ENCODE data around the gene TXNDC15.

TXNDC15 gene

DNA sequence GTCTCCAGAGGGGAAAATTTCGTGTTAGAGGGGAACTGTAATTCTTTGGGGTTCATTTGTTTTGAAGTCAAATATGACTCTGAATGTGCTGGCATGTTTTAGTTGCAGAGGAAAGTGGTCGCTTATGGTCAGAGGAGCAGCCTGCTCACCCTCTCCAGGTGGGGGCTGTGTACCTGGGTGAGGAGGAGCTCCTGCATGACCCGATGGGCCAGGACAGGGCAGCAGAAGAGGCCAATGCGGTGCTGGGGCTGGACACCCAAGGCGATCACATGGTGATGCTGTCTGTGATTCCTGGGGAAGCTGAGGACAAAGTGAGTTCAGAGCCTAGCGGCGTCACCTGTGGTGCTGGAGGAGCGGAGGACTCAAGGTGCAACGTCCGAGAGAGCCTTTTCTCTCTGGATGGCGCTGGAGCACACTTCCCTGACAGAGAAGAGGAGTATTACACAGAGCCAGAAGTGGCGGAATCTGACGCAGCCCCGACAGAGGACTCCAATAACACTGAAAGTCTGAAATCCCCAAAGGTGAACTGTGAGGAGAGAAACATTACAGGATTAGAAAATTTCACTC is 13.5 kb downstream of the TXNDC15 start:
- TF ChIP-seq, protein P1, sequence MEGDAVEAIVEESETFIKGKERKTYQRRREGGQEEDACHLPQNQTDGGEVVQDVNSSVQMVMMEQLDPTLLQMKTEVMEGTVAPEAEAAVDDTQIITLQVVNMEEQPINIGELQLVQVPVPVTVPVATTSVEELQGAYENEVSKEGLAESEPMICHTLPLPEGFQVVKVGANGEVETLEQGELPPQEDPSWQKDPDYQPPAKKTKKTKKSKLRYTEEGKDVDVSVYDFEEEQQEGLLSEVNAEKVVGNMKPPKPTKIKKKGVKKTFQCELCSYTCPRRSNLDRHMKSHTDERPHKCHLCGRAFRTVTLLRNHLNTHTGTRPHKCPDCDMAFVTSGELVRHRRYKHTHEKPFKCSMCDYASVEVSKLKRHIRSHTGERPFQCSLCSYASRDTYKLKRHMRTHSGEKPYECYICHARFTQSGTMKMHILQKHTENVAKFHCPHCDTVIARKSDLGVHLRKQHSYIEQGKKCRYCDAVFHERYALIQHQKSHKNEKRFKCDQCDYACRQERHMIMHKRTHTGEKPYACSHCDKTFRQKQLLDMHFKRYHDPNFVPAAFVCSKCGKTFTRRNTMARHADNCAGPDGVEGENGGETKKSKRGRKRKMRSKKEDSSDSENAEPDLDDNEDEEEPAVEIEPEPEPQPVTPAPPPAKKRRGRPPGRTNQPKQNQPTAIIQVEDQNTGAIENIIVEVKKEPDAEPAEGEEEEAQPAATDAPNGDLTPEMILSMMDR (IDR thresholded peaks at IDR 0.05; ENCODE audit: control insufficient read depth, extremely low read depth, insufficient read depth) = no peak
- DNase-seq (ENCODE audit: low read depth) = no peak
- H3K4me3 ChIP-seq (ENCODE audit: low read depth, low read length) = no peak overlapping the region

DNA sequence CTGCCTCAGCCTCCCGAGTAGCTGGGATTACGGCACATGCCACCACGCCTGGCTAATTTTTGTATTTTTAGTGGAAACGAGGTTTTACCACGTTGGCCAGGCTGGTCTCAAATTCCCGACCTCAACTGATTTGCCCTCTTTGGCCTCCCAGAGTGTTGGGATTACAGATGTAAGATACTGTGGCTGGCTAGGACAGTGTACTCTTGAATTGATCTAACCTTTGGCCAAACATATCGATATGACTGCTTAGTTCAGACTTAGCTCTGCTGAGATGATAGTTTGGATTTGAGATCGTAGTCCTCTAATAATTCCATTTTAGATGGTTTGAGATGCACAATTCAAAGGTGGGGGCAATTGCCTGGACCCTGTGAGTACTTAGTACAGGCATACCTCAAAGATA is 15.2 kb downstream of the TXNDC15 start:
- TF ChIP-seq, protein P1 (IDR thresholded peaks at IDR 0.05; ENCODE audit: control insufficient read depth, extremely low read depth, insufficient read depth) = no peak
- DNase-seq (ENCODE audit: low read depth) = no peak
- H3K4me3 ChIP-seq (ENCODE audit: low read depth, low read length) = no peak overlapping the region

DNA sequence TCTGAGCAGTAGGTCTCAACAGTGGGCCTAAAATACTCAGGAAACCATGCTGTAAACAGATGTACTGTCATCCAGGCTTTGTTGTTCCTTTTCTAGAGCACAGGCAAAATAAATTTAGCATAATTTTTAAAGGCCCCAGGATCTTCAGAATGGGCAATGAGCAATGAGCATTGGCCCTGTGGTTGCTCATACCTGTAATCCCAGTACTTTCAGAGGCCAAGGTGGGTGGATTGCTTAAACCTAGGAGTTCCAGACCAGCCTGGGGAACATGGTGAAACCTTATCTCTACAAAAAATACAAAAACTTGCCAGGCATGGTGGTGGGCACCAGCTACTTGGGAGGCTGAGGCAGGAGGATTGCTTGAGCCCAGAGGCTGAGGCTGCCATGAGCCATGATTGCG is 17.3 kb downstream of the TXNDC15 start:
- no peak overlapping the region for H3K4me3 ChIP-seq (ENCODE audit: low read depth, low read length)
- no peak for DNase-seq (ENCODE audit: low read depth)
- TF ChIP-seq, protein P1 (IDR thresholded peaks at IDR 0.05; ENCODE audit: control insufficient read depth, extremely low read depth, insufficient read depth) = no peak

DNA sequence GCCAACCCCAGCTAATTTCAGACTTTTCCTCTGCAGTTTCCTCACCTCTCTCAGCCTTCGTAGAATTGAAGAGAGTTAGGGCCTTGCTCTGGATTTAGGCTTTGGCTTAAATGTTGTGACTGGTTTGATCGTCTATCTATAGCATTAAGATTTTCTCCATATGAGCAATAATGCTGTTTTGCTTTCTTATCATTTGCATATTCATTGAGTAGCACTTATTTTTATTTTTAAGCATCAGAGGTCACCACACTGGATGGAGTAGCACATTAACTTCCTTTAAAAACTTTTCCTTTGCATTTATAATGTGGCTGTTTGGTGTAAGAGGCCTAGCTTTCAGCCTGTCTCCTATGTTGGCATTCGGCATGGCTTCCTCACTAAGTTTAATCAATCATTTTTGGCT is 18.1 kb downstream of the TXNDC15 start:
- DNase-seq (ENCODE audit: low read depth) = no peak
- TF ChIP-seq, protein P1 (IDR thresholded peaks at IDR 0.05; ENCODE audit: control insufficient read depth, extremely low read depth, insufficient read depth) = no peak
- H3K4me3 ChIP-seq (ENCODE audit: low read depth, low read length) = no peak overlapping the region

DNA sequence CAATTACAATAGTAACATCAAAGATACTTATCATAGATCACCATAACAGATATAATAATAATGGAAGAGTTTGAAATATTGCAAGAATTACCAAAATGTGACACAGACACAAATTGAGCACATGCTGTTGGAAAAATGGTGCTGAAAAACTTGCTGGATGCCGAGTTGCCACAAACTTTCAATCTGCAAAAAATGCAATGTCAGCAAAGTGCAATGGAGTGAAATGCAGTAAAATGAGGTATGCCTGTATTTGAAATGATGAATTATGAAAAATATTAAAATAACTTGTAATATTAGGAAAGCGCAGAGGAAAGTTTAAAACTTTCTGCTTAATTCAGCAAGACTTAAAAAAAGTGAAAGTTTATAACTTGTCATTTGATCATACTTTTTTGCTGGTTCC is 18.8 kb downstream of the TXNDC15 start:
- DNase-seq (ENCODE audit: low read depth) = no peak
- TF ChIP-seq, protein P1 (IDR thresholded peaks at IDR 0.05; ENCODE audit: control insufficient read depth, extremely low read depth, insufficient read depth) = no peak
- no peak overlapping the region for H3K4me3 ChIP-seq (ENCODE audit: low read depth, low read length)

DNA sequence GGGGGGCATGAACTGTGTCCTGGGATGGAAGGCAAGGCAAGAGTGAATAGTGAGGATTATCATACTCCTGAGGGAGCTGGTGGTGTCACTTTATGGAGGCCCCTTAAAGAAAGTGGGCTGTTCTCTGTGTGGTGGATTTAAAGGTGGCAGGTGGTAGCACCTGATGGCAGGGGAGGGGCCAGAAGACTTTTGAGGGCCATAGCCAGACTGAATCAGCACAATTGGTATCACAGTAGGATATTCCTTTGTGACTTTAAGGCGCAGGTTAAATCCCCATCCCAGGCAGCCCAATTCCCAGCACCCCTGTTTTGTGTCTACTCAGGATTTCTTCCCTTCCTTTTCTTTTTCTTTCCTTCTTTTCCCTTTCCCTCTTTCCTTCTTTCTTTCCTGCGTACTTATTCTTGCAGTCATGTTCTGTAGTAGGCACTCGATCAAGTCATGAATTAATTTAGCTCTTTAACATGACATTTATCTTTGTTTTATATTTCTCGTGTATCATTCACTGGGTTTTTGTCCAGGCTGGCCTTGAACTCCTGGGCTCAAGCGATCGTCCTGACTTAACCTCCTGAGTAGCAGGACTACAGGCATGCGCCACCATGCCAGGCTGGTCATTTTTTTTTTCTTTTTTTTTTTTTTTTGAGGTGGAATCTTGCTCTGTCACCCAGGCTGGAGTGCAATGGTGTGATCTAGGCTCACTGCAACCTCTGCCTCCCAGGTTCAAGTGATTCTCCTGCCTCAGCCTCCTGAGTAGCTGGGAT is 19.8 kb downstream of the TXNDC15 start:
- no peak for DNase-seq (ENCODE audit: low read depth)
- TF ChIP-seq, protein P1 (IDR thresholded peaks at IDR 0.05; ENCODE audit: control insufficient read depth, extremely low read depth, insufficient read depth) = no peak
- no peak overlapping the region for H3K4me3 ChIP-seq (ENCODE audit: low read depth, low read length)
